A549 (cell line): ENCODE data around the gene NSMF. TPM values are rescaled to one million over a fixed set of nuclear protein-coding genes. Genes with fewer than 3 reads are reported as not detected.

Source experiments
- ATAC-seq, 2 experiments: fragments of 200-7000 bp in 1 of 2; fragments of >200 bp in 1 of 2; cut with Nextera tagmentation in 1 of 2; cut with Tn5 transposase in 1 of 2; 3 replicates each; pipeline versions ENCODE4 v1.8.0 to v1.9.1; 2018 to 2020; ENCODE audit warnings: mild to moderate bottlenecking in 1 of 2, moderate library complexity in 1 of 2
- CTCF ChIA-PET: fragments of 300-600 bp; sonication (Branson Sonifier 250); formaldehyde crosslinking; extraction: SDS; loops from one replicate; lab custom pipeline; 2021; ENCODE audit warnings: antibody characterized with exemption, inconsistent platforms; lab: Yijun Ruan, JAX
- POLR2A ChIA-PET: fragments of 350-600 bp; formaldehyde crosslinking; extraction: SDS; loops from one replicate; lab custom pipeline; 2021; ENCODE audit warnings: antibody characterized with exemption, inconsistent platforms; lab: Yijun Ruan, JAX
- DNase-seq, 2 experiments: peaks; one replicate each; pipeline versions ENCODE4 v3.0.0 to v3.0.0-alpha.2; 2011 to 2016; ENCODE audit warnings: low read depth in 1 of 2, low spot score in 1 of 2
- FAIRE-seq: peaks from 2 replicates; lab custom pipeline; 2011; peaks lifted over from hg19 to GRCh38; lab: Jason Lieb, UNC
- H3K27ac ChIP-seq, 2 experiments: fragments of >200 bp; sonication (Bioruptor Twin); formaldehyde crosslinking; 3 replicates each; pipeline ENCODE4 v1.5.1; 2016 to 2017
- H3K4me1 ChIP-seq: fragments of >200 bp; sonication (Bioruptor Twin); formaldehyde crosslinking; 3 replicates; pipeline ENCODE4 v1.6.1; 2016
- H3K4me2 ChIP-seq: fragments of >200 bp; sonication (Bioruptor Twin); formaldehyde crosslinking; 3 replicates; pipeline ENCODE4 v1.6.1; 2016
- H3K4me3 ChIP-seq: fragments of >200 bp; sonication (Bioruptor Twin); formaldehyde crosslinking; 3 replicates; pipeline ENCODE4 v1.5.1; 2016
- H3K9me3 ChIP-seq: fragments of >200 bp; sonication (Bioruptor Twin); formaldehyde crosslinking; 3 replicates; pipeline ENCODE4 v1.6.1; 2016
- ATOH8 ChIP-seq: fragments of 250-450 bp; sonication (Bioruptor Pico); IDR thresholded peaks from 2 replicates; pipeline ENCODE4 v1.5.0; 2020; ENCODE audit warnings: low read depth, mild to moderate bottlenecking, moderate library complexity
- CBX8 ChIP-seq: fragments of 200-600 bp; sonication (generic); IDR thresholded peaks from 2 replicates; pipeline ENCODE4 v1.6.1; 2016
- CTCF ChIP-seq: fragments of >200 bp; sonication (Bioruptor Twin); formaldehyde crosslinking; IDR thresholded peaks from 3 replicates; pipeline ENCODE4 v1.5.1; 2016
- FOSB ChIP-seq: fragments of 250-450 bp; sonication (Bioruptor Pico); IDR thresholded peaks from 2 replicates; pipeline ENCODE4 v1.5.0; 2020; ENCODE audit warnings: mild to moderate bottlenecking, moderate library complexity
- FOSL2 ChIP-seq, 2 experiments: fragments of 450-650 bp in 1 of 2; fragments of >200 bp in 1 of 2; sonication (Bioruptor Twin) in 1 of 2; formaldehyde crosslinking; IDR thresholded peaks; 2 replicates each; pipeline versions ENCODE4 v1.5.0 to v1.6.1; 2016 to 2020; ENCODE audit warnings: mild to moderate bottlenecking in 1 of 2, moderate library complexity in 1 of 2
- HDAC2 ChIP-seq: fragments of 200-600 bp; sonication (generic); IDR thresholded peaks from 2 replicates; pipeline ENCODE4 v1.6.1; 2016
- JUN ChIP-seq, 2 experiments: fragments of >200 bp; sonication (Bioruptor Twin); formaldehyde crosslinking; IDR thresholded peaks; 2 replicates in 1 of 2; 3 replicates in 1 of 2; pipeline ENCODE4 v1.6.1; 2016 to 2017
- KDM5A ChIP-seq: fragments of 200-600 bp; sonication (generic); IDR thresholded peaks from 2 replicates; pipeline ENCODE4 v1.6.1; 2016; ENCODE audit warnings: antibody characterized with exemption, mild to moderate bottlenecking
- MAFK ChIP-seq: fragments of 450-650 bp; IDR thresholded peaks from 2 replicates; pipeline ENCODE4 v1.6.1; 2014; ENCODE audit not compliant: partially characterized antibody
- MAZ ChIP-seq: fragments of 150-350 bp; IDR thresholded peaks from 2 replicates; pipeline ENCODE4 v1.6.1; 2014; ENCODE audit warnings: antibody characterized with exemption, low read depth, low read length, borderline replicate concordance
- NFE2L2 ChIP-seq: fragments of 150-350 bp; conservative IDR thresholded peaks from 2 replicates; pipeline ENCODE4 v1.6.1; 2014; ENCODE audit warnings: low read length
- NR3C1 ChIP-seq: fragments of >200 bp; sonication (Bioruptor Twin); formaldehyde crosslinking; IDR thresholded peaks from 3 replicates; pipeline ENCODE4 v1.6.1; 2017
- PHF8 ChIP-seq: fragments of 200-600 bp; sonication (generic); IDR thresholded peaks from 2 replicates; pipeline ENCODE4 v1.6.1; 2016; ENCODE audit warnings: low read depth, mild to moderate bottlenecking, antibody characterized with exemption, moderate library complexity, borderline replicate concordance
- RARB ChIP-seq: fragments of 250-450 bp; sonication (Bioruptor Pico); IDR thresholded peaks from 2 replicates; pipeline ENCODE4 v1.8.0; 2021; ENCODE audit warnings: mild to moderate bottlenecking, moderate library complexity
- SMC3 ChIP-seq: fragments of >200 bp; sonication (Bioruptor Twin); formaldehyde crosslinking; IDR thresholded peaks from 3 replicates; pipeline ENCODE4 v1.6.1; 2018; ENCODE audit warnings: inconsistent platforms
- SREBF2 ChIP-seq: fragments of 450-650 bp; IDR thresholded peaks from 2 replicates; pipeline ENCODE4 v1.6.1; 2014; ENCODE audit warnings: mild to moderate bottlenecking, moderate library complexity
- ZC3H11A ChIP-seq: fragments of 450-650 bp; IDR thresholded peaks from 2 replicates; pipeline ENCODE4 v1.6.1; 2014; ENCODE audit warnings: antibody characterized with exemption, mild to moderate bottlenecking
- WGBS: methylation state at CpG from one replicate; pipeline ENCODE4 v1.1.6; 2017; ENCODE audit errors: missing lambda C conversion rate; 5-methylcytosine and 5-hydroxymethylcytosine counted together
- polyA plus RNA-seq, 4 experiments: library from polyadenylated mRNA; depleted of rRNA in 3 of 4; stranded (reverse); fragments of >200 nt; fragmentation: RNase III in 1 of 4; extraction: RNeasy Plus Mini Kit Qiagen cat#74134 plus additional on column Dnase treatment in 1 of 4; gene quantifications; 2 replicates in 3 of 4; 3 replicates in 1 of 4; pipeline ENCODE4 v1.2.3, GENCODE V29; 2011 to 2017

NSMF gene
- polyA plus RNA-seq, 2 of the 4 experiments (the other 2 are of a cell fraction), result 16.0 to 29.2 TPM

- no peak for TF ChIP-seq SMC3
- TF ChIP-seq ATOH8 (CRISPR knock-in tag), result no peak
- no peak for TF ChIP-seq KDM5A
- TF ChIP-seq CTCF, result no peak
- TF ChIP-seq HDAC2, result no peak
These were observed 43.1 kb upstream of the NSMF start (continued) for GRCh38 chr9:137502008-137502911.

- no peak for FAIRE-seq
- POLR2A ChIA-PET, result no interaction called here
- H3K4me2 ChIP-seq, result no peak overlapping the region
- H3K4me3 ChIP-seq, result no peak overlapping the region
- peak in 1 of 2 experiments; percentile 4; a peak in 1 of 6 replicates for ATAC-seq
- CTCF ChIA-PET, result interaction anchor here (1.4 to 2.0 kb wide), 3 partner anchors 9 to 79 kb away, joined by 3 to 6 read pairs (median 4); partner anchors contain the start of genes EXD3 and NOXA1
- H3K9me3 ChIP-seq, result no peaks in the 10 kb centered on the region
- WGBS, result 87% methylated on average over 9 of the region's 12 CpGs
- DNase-seq, result no peak
- H3K27ac ChIP-seq, result no peak overlapping the region
- H3K4me1 ChIP-seq, result peaks cover 13% of the 10 kb centered on the region; the same call in 2 of the 3 replicates
- no peak for TF ChIP-seq NR3C1
- TF ChIP-seq MAZ, result no peak
- TF ChIP-seq ZC3H11A, result no peak
- no peak for TF ChIP-seq FOSB (CRISPR knock-in tag)
- TF ChIP-seq NFE2L2, result no peak
- no peak for TF ChIP-seq JUN (IDR thresholded peaks at IDR 0.05)
- no peak for TF ChIP-seq SREBF2
- no peak for TF ChIP-seq FOSL2 (IDR thresholded peaks at IDR 0.05)
- TF ChIP-seq FOSL2 (CRISPR knock-in tag; IDR thresholded peaks at IDR 0.05), result no peak
- TF ChIP-seq MAFK, result no peak
- no peak for TF ChIP-seq PHF8
- no peak for TF ChIP-seq RARB
- no peak for TF ChIP-seq CBX8
These were observed 42.3 kb upstream of the NSMF start for GRCh38 chr9:137501457-137501856.

GRCh38 chr9:137500666-137501397 is 41.7 kb upstream of the NSMF start:
- ATAC-seq, result no peak
- DNase-seq, result no peak
- Histone ChIP-seq H3K4me1 (peaks cover 7% of the 10 kb centered on the region; the same call in 2 of the 3 replicates), H3K9me3 (no peaks in the 10 kb centered on the region), H3K4me3 (no peak overlapping the region), H3K4me2 (no peak overlapping the region), H3K27ac (no peak overlapping the region)
- CTCF ChIA-PET, result interaction anchor here (1.5 kb wide), 1 partner anchor 19 kb away, joined by 3 read pairs; no protein-coding TSS in a partner anchor
- FAIRE-seq, result no peak
- TF ChIP-seq SREBF2, result no peak
- WGBS, result 93% methylated on average over 45 of the region's 45 CpGs
- POLR2A ChIA-PET, result no interaction called here
